H9 (cell line): ENCODE results near the gene UBE2E3. TPM values are rescaled to one million over a fixed set of nuclear protein-coding genes. Genes with fewer than 3 reads are reported as not detected.

Experiments used
- DNase-seq: peaks from one replicate; pipeline ENCODE4 v3.0.0-alpha.2; 2017
- H2AFZ ChIP-seq: one replicate; pipeline ENCODE4 v1.6.1; 2013; ENCODE audit warnings: mild to moderate bottlenecking, low read length, control low read depth, moderate library complexity
- H2AK5ac ChIP-seq: 2 replicates; pipeline ENCODE4 v1.6.1; 2013; ENCODE audit warnings: low read length, control low read depth, mixed read lengths; ENCODE audit not compliant: insufficient read length
- H2BK120ac ChIP-seq: one replicate; pipeline ENCODE4 v1.6.1; 2013; ENCODE audit warnings: low read depth, mild to moderate bottlenecking, low read length, control low read depth, inconsistent platforms; ENCODE audit not compliant: poor library complexity, severe bottlenecking
- H2BK12ac ChIP-seq: 2 replicates; pipeline ENCODE4 v1.6.1; 2013; ENCODE audit warnings: low read length, control low read depth, mixed read lengths, low read depth; ENCODE audit not compliant: insufficient read length
- H2BK15ac ChIP-seq: 2 replicates; pipeline ENCODE4 v1.6.1; 2013; ENCODE audit warnings: low read depth, low read length, control low read depth
- H2BK20ac ChIP-seq: one replicate; pipeline ENCODE4 v1.6.1; 2013; ENCODE audit warnings: low read depth, mild to moderate bottlenecking, low read length, control low read depth, inconsistent platforms; ENCODE audit not compliant: poor library complexity, severe bottlenecking
- H2BK5ac ChIP-seq: 2 replicates; pipeline ENCODE4 v1.6.1; 2013; ENCODE audit warnings: low read length, control low read depth, mixed read lengths; ENCODE audit not compliant: insufficient read length
- H3K14ac ChIP-seq: 2 replicates; pipeline ENCODE4 v1.6.1; 2013; ENCODE audit warnings: low read length, control low read depth; ENCODE audit not compliant: insufficient read depth
- H3K18ac ChIP-seq: 2 replicates; pipeline ENCODE4 v1.6.1; 2013; ENCODE audit warnings: low read depth, mild to moderate bottlenecking, mixed read lengths, low read length, control low read depth; ENCODE audit not compliant: insufficient read length
- H3K23ac ChIP-seq: 2 replicates; pipeline ENCODE4 v1.6.1; 2013; ENCODE audit warnings: low read length, control low read depth, mixed read lengths, low read depth; ENCODE audit not compliant: insufficient read length
- H3K23me2 ChIP-seq: 2 replicates; pipeline ENCODE4 v1.6.1; 2013; ENCODE audit warnings: low read depth, mild to moderate bottlenecking, mixed read lengths, low read length, control low read depth; ENCODE audit not compliant: insufficient read length, poor library complexity, severe bottlenecking
- H3K27ac ChIP-seq: 2 replicates; pipeline ENCODE4 v1.5.1; 2013; ENCODE audit warnings: low read length, control low read depth, mixed read lengths, low read depth; ENCODE audit not compliant: insufficient read length
- H3K27me3 ChIP-seq: 2 replicates; pipeline ENCODE4 v1.6.1; 2013; ENCODE audit warnings: low read length, control low read depth, inconsistent platforms; ENCODE audit not compliant: insufficient read depth
- H3K4ac ChIP-seq: 2 replicates; pipeline ENCODE4 v1.6.1; 2013; ENCODE audit warnings: low read depth, mild to moderate bottlenecking, control low read depth, inconsistent platforms, low read length, moderate library complexity
- H3K4me1 ChIP-seq: 2 replicates; pipeline ENCODE4 v1.6.1; 2013; ENCODE audit warnings: low read length, control low read depth, inconsistent platforms; ENCODE audit not compliant: insufficient read depth
- H3K4me2 ChIP-seq: 2 replicates; pipeline ENCODE4 v1.6.1; 2013; ENCODE audit warnings: low read length, control low read depth, mixed read lengths; ENCODE audit not compliant: insufficient read length, insufficient read depth
- H3K56ac ChIP-seq: 2 replicates; pipeline ENCODE4 v1.6.1; 2013; ENCODE audit warnings: low read depth, mild to moderate bottlenecking, mixed read lengths, low read length, control low read depth; ENCODE audit not compliant: insufficient read length
- H3K79me1 ChIP-seq: 2 replicates; pipeline ENCODE4 v1.6.1; 2013; ENCODE audit warnings: low read depth, mild to moderate bottlenecking, moderate library complexity, low read length, control low read depth, inconsistent platforms; ENCODE audit not compliant: insufficient read depth, poor library complexity, severe bottlenecking
- H3K79me2 ChIP-seq: 2 replicates; pipeline ENCODE4 v1.6.1; 2013; ENCODE audit warnings: low read length, control low read depth, inconsistent platforms; ENCODE audit not compliant: insufficient read depth
- H3K9ac ChIP-seq: 2 replicates; pipeline ENCODE4 v1.6.1; 2013; ENCODE audit warnings: low read length, control low read depth, mixed read lengths; ENCODE audit not compliant: insufficient read length; ENCODE audit errors: extremely low read depth
- H3K9me3 ChIP-seq: one replicate; pipeline ENCODE4 v1.6.1; 2013; ENCODE audit warnings: low read depth, low read length, inconsistent platforms; ENCODE audit not compliant: control insufficient read depth
- H3T11ph ChIP-seq: one replicate; pipeline ENCODE4 v1.6.1; 2013; ENCODE audit warnings: mild to moderate bottlenecking, low read length, control low read depth, inconsistent platforms
- H4K20me1 ChIP-seq: one replicate; pipeline ENCODE4 v1.6.1; 2013; ENCODE audit not compliant: control insufficient read depth, insufficient read length, insufficient read depth
- H4K5ac ChIP-seq: 2 replicates; pipeline ENCODE4 v1.6.1; 2013; ENCODE audit warnings: low read depth, mild to moderate bottlenecking, mixed read lengths, low read length, control low read depth; ENCODE audit not compliant: insufficient read length
- H4K8ac ChIP-seq: replicated peaks from 2 replicates; pipeline ENCODE4 v1.6.1; 2013; ENCODE audit warnings: low read length, control low read depth, mixed read lengths, low read depth; ENCODE audit not compliant: insufficient read length
- H4K91ac ChIP-seq: 2 replicates; pipeline ENCODE4 v1.6.1; 2013; ENCODE audit warnings: low read depth, mild to moderate bottlenecking, moderate library complexity, mixed read lengths, low read length, control low read depth; ENCODE audit not compliant: insufficient read length
- H3K27ac Mint-ChIP-seq, 3 experiments: 2 replicates in 2 of 3; 3 replicates in 1 of 3; pipeline ENCODE4 v1.8.0; 2020 to 2021; ENCODE audit warnings: mixed read lengths in 3 of 3, mild to moderate bottlenecking in 1 of 3, moderate library complexity in 1 of 3
- H3K27me3 Mint-ChIP-seq: 2 replicates; pipeline ENCODE4 v1.8.0; 2021; ENCODE audit warnings: low read depth, mild to moderate bottlenecking, moderate library complexity, mixed read lengths
- H3K36me3 Mint-ChIP-seq, 3 experiments: 2 replicates in 2 of 3; 3 replicates in 1 of 3; pipeline ENCODE4 v1.8.0; 2020 to 2021; ENCODE audit warnings: low read depth in 3 of 3, mixed read lengths in 3 of 3; ENCODE audit not compliant: insufficient read depth in 1 of 3
- H3K4me1 Mint-ChIP-seq, 2 experiments: 2 replicates each; pipeline ENCODE4 v1.8.0; 2020; ENCODE audit warnings: mixed read lengths in 2 of 2
- H3K4me3 Mint-ChIP-seq, 2 experiments: 2 replicates in 1 of 2; 3 replicates in 1 of 2; pipeline ENCODE4 v1.8.0; 2020 to 2021; ENCODE audit warnings: mild to moderate bottlenecking in 2 of 2, mixed read lengths in 2 of 2, moderate library complexity in 1 of 2
- H3K9me3 Mint-ChIP-seq, 2 experiments: 2 replicates in 1 of 2; 3 replicates in 1 of 2; pipeline ENCODE4 v1.8.0; 2020; ENCODE audit warnings: mild to moderate bottlenecking in 2 of 2, mixed read lengths in 2 of 2, moderate library complexity in 1 of 2
- WGBS: extraction: QIAGEN DNeasy Blood & Tissue Kit; methylation state at CpG from one replicate; pipeline ENCODE4 v1.1.7; 2013; ENCODE audit warnings: missing lambda C conversion rate, low lambda C conversion rate, mixed read lengths; ENCODE audit not compliant: insufficient read length; ENCODE audit errors: extremely low coverage; 5-methylcytosine and 5-hydroxymethylcytosine counted together
- total RNA-seq: library from RNA; stranded (reverse); gene quantifications from 2 replicates; pipeline ENCODE4 v1.2.1, GENCODE V29; 2021
- TF ChIP-seq, protein P1 (sequence below): fragments of 200-600 bp; sonication (generic); conservative IDR thresholded peaks from 3 replicates; pipeline ENCODE4 v1.8.0; 2021; ENCODE audit warnings: antibody characterized with exemption, mild to moderate bottlenecking

UBE2E3 gene
- total RNA-seq, 1 experiment from 2014 or later = 89.1 TPM

DNA sequence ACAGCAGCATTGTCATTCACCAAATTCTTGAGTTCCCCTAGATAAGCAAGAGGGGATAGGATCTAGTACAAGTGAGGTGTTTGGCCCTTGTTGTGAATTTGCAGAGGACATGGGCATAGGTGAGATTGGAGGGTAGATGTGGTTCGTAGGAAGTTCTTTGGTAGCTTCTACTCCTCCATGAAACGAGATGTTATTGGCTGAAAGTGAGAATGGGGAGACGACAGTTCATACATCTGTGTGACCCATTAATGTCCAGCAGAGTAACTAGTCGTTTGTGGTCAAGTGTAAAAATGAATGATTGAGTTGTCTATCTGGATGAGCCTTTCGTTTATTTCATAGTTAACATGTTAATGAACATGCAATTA lies 90.4 kb downstream of the UBE2E3 start:
- TF ChIP-seq, protein P1, sequence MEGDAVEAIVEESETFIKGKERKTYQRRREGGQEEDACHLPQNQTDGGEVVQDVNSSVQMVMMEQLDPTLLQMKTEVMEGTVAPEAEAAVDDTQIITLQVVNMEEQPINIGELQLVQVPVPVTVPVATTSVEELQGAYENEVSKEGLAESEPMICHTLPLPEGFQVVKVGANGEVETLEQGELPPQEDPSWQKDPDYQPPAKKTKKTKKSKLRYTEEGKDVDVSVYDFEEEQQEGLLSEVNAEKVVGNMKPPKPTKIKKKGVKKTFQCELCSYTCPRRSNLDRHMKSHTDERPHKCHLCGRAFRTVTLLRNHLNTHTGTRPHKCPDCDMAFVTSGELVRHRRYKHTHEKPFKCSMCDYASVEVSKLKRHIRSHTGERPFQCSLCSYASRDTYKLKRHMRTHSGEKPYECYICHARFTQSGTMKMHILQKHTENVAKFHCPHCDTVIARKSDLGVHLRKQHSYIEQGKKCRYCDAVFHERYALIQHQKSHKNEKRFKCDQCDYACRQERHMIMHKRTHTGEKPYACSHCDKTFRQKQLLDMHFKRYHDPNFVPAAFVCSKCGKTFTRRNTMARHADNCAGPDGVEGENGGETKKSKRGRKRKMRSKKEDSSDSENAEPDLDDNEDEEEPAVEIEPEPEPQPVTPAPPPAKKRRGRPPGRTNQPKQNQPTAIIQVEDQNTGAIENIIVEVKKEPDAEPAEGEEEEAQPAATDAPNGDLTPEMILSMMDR = no peak
- H3K4me2 ChIP-seq = no peak overlapping the region
- no peaks in the 10 kb centered on the region for H3K79me1 ChIP-seq
- no peak overlapping the region for H2BK15ac ChIP-seq
- no peak overlapping the region for H4K8ac ChIP-seq
- no peak overlapping the region for H2AFZ ChIP-seq
- H3K36me3 Mint-ChIP-seq = no peaks in the 10 kb centered on the region; a peak in 1 of 7 replicates
- H3K79me2 ChIP-seq = no peaks in the 10 kb centered on the region
- no peak overlapping the region for H2BK12ac ChIP-seq
- no peaks in the 10 kb centered on the region for H3K27me3 Mint-ChIP-seq
- H3K23me2 ChIP-seq = no peaks in the 10 kb centered on the region
- H3K23ac ChIP-seq = no peak overlapping the region
- no peak overlapping the region for H3K27ac ChIP-seq
- no peaks in the 10 kb centered on the region for H3K9me3 Mint-ChIP-seq
- H3K4me3 Mint-ChIP-seq = no peak overlapping the region
- H3K9me3 ChIP-seq = no peaks in the 10 kb centered on the region
- no peaks in the 10 kb centered on the region for H3K27me3 ChIP-seq
- peaks cover 2% of the 10 kb centered on the region; the same call in 1 of the 2 replicates for H3K4me1 ChIP-seq
- H3K9ac ChIP-seq = no peak overlapping the region
- H3T11ph ChIP-seq = no peak overlapping the region
- H2AK5ac ChIP-seq = no peak overlapping the region
- H4K20me1 ChIP-seq = no peaks in the 10 kb centered on the region
- no peak overlapping the region for H2BK20ac ChIP-seq
- no peak for DNase-seq
- H4K91ac ChIP-seq = no peak overlapping the region
- no peak overlapping the region for H3K27ac Mint-ChIP-seq
- no peak overlapping the region for H3K18ac ChIP-seq
- no CpG with 5 or more reads among the region's 5 CpGs for WGBS
- H3K4me1 Mint-ChIP-seq = peaks cover 7 to 10% of the 10 kb centered on the region in 2 experiments
- H2BK120ac ChIP-seq = no peak overlapping the region
- no peak overlapping the region for H3K4ac ChIP-seq
- no peak overlapping the region for H3K56ac ChIP-seq
- H2BK5ac ChIP-seq = no peak overlapping the region
- H4K5ac ChIP-seq = no peak overlapping the region
- no peak overlapping the region for H3K14ac ChIP-seq
